Activated T-cell treated with anti-CD3 and anti-CD28 coated beads, Interleukin-2, amount 50 U/mL, for 1 hour (primary cell): Measurements from ENCODE around the gene SGCA.

Source experiments
- DNase-seq: peaks from one replicate; pipeline ENCODE4 v3.0.0-alpha.2; 2020

SGCA gene

DNA sequence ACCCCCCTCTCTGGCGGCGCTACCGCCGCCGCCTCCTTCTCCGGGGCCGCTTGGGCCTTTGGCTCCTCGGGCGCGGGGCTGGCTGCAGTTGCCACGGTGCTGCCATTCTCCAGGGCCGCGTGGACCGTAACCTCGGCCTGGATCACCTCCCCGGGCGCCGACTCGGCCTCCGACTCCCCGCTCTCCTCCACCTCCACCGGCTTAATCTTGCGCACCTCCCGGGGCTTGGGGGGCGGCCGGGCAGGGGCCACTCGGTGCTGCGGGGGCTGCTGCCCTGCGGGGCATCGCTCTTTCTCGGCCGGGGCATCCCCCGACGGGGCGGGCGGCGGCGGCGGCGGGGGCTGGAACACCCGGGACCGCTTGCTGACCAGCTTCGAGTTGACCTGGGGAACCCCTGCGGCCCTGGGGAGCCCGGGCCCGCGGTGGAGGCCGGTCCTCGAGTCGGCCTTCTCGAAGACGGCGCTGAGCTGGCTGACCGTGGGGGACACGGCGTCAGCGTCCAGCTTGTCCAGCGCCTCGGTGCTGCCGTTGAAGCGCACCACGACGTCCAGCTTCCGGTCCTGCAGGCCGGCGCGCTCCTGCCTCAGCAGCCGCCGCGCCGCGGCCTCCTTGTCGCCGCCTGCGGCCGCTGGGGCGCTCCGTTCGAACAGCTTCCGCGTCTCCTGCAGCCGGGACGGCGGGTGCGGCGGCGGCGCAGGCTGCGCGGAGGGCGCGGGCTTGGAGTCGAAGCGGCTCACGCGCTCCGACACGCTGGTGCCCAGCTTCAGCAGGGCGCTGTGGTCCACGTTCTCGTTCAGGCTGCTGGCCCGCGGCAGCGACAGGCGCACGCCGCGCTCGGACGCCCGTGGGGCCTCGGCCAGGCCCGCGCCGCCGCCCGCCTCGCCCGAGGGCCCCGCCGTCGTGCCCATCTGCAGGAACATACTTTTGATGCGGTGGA is 16.1 kb upstream of the SGCA start:
- DNase-seq = peak; percentile 74

DNA sequence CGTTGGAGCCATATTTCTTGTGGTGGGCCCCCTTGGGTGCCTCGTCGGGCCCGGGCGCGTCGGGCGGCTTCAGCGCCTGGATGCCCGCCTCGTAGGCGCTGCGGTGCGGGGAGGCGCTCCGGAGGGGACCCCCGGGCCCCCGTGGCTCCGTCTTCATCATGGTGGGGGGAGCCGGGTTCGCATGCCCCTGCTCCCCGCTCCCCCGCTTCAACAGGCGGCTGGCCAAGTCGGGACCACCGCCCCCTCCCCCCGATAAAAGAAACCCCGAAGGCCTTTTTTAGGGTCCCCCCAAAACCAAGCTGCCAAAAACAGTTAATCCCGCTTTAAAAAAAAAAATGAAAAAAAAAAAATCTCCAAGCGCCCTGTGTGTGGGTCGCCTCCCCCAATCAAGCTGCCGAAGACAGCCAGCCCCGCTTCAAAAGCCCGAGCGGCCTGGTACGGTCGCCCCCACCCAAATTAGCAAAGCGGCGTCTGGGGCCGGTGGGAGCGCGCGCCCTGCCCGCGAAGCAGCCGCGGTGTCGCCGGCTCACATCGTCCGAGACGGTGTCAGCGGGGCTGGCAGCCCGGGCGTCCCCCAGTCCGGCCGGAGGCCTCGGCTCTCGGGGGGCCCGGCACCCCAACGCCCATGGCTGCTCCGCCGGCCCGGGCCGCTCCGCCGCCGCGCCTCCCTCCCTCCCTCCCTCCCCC is 15.3 kb upstream of the SGCA start, which contains the start of gene PPP1R9B:
Gene PPP1R9B (minus strand): TSS at position 324 of the 687 bp plus-strand sequence. CDS start 164 bp downstream, at position 160.
- no peak for DNase-seq

DNA sequence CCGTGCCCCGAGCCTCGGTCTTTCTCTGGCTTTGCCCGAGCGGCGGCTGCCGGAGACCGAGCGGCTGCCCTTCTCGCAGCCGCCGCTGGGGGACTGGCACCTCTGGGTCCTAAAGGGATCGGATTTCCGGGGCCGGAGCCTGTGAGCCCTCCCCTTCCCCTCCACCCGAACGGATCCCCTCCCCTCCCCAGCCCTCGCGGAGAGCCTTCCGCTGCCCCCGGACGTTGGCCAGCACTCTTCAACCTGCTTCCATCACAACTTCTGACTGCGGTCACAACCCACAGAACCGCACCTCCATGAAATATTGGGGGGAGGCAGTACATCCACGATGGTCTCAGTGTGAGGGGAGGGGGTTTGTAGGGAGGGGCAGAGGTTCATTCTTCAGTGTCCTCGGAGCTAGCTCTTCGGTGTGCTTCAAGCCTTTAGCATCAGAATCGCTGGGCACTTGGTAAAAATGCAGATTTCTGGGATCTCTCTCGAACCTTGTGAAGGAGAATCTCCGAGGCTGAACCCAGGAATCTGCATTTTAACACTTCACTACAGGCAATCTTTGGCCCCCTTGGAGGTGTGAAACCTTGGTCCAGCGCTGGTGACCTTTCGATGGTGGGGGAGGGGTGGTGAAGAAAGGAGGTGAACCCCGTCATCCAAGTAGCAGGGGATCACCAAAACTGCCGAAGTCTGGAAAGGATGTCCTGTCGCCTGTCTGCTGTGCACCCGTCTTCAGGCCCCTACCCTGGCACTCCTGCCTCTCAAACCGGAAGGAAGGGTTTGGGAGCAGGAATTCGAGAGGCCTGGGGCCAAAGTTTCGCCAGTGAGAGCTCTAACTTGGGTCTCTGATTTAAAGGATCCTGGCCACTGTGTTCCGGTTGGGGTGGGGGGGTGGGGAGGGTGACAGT is 14.5 kb upstream of the SGCA start:
- DNase-seq = peak; percentile 84

DNA sequence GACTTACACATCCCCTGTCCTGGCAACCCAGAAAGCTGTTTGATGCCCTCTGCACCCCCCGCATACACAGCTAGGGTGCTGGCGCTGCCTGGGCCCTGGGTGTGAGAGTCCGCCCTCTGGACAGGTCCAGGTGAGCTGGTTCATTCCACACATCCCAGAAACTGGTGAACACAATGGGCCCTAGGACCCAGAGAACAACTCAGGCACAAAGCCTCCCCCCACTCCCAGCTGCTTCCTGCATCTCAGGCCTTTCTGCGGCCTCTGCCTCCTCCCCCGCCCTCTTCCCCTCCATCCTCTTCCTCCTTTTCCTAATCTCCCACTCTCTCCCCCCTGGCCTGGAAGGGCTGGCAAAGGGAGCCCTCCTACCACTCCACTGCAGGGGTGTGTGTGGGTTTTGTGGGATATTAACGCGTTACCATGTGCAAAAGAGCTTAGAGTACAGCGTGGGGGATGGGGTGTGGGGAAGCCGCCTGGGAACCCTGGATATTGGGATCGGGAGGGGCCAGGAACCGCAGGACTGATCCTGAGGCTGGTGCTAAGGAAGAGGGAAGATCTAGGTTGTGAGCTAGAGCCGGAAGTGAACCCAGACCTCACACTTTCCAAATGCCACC is 13.8 kb upstream of the SGCA start:
- peak; percentile 60 for DNase-seq

DNA sequence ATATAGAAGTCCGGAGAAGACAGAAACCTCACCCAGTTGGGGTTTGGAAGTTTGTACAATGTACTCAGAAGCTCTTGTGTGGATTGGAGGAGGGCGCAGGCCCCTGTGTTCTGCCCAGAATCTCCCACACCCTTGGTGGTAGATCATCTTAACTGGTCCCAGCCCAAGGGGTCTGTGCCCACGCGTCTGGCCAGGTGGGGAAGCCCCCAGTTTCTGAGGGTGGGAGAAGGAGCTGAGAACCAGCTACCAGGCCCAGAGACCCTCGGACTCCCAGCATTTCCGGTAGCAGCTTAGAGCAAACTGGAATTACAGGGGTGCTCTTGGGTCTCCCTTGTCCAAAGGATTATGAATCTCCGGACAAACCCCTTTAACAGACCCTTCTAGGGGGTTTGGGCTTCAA is 13.1 kb upstream of the SGCA start:
- no peak for DNase-seq

DNA sequence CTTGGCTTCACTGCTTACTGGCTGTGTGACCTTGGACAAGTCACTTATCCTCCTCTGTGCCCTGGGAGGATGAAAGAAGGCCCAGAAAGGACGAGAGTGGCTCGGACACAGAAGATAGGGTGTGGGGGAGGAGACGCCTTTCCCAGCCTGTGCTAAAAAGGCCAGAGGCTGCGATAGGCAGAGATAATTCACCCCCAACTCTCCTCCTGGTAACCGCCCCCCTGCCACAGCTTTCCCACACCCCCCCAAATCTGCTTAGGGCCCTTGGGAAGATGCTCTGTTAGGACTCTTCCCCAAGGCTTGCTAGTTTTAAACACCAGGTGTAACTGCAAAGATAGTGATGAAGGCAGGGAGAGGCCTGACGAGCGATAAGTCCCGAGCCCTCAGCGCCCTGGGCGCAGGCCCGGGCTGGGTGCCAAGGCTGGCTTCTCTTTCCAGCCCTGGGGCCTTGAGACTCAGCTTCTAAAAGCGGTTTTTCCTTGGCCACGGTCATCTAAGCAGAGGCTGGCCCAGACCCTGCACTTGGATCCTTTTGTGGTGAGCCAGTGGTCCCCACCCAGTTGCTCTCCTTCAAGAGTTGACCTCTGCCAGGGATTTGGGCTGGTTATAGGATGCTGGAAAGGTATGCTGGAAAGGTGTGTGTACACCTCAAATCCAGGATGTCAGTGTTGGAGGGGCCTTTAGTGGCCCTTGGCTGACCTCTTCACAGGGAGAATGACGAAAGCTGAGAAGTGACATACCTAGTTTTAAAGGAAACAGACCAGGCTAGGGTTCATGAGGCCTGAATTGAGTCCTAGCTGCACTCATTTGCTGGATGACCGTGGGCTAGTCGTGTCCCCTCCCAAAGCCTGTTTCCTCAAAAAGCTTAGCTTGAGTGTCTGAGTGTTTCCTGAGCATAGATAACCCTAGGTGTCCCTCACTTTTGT is 11.9 kb upstream of the SGCA start:
- no peak for DNase-seq

DNA sequence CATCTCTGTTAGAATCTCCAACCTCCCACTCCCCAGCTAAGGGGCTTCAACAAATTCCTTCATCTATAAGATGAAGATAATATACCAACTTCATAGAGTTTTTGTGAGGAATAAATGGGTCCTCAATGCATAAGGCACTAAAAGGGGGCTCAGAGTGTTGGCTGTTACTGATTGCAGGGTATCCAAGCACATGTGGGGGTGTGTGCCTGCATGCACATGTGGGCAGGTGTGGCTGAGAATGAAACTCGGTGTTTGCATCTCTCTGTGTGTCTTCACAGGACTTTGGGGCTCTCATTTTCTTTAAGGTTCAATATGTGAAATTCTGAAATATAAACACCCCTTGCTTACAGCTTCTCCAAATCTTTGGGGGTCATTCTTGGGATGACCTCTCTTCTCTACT is 11.2 kb upstream of the SGCA start:
- no peak for DNase-seq

DNA sequence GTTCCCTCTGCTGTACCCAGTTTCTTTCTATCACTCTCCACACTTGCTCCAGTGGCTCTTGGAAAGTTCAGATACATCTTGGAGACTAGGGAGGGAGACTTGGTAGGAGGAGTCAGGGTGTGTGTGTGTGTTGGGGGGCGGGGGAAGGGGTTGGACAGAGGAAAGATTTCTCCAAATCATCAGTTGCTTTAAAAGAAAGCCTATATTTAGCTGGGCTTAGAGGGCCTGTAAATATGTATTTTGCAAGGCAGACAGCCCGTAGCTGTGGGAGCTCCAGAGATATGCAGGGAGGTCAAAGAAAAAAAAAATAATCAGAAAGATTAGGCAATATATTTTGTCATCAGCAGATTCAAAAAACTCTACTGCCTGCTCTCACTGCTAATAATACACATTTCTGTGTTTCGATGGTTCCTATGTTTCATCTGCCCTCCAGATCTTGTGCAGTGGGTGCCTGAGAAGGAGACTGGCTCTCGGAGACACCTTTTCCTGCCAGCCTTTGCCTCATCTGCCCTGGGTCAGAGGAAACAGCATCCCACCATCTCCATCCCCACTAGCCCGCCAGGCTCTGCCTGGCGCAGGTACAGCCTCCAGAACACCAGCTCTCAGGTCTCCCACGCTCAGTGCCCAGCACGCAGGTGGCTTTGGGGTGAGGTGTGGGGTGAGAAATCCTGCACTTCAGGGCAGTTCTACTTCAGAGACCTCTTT is 10.5 kb upstream of the SGCA start:
- no peak for DNase-seq

DNA sequence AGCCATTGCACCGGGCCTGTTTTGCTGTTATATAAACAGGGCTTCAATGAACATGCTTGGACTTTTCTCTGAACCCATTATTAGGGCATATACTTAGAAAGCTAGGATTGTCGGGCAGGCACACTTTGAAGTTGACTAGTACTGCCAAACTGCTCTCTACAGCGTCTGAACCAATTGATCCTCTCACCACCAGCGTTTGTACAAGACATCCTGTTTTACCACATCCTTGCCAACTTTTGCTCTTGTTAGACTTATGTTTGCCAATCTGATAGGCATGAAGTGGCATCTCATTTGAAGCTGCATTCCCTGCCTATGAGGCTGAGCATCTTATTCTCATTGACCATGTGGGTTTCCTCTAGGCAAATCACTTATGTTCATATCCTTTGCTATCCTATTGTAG is 7.9 kb upstream of the SGCA start:
- no peak for DNase-seq

DNA sequence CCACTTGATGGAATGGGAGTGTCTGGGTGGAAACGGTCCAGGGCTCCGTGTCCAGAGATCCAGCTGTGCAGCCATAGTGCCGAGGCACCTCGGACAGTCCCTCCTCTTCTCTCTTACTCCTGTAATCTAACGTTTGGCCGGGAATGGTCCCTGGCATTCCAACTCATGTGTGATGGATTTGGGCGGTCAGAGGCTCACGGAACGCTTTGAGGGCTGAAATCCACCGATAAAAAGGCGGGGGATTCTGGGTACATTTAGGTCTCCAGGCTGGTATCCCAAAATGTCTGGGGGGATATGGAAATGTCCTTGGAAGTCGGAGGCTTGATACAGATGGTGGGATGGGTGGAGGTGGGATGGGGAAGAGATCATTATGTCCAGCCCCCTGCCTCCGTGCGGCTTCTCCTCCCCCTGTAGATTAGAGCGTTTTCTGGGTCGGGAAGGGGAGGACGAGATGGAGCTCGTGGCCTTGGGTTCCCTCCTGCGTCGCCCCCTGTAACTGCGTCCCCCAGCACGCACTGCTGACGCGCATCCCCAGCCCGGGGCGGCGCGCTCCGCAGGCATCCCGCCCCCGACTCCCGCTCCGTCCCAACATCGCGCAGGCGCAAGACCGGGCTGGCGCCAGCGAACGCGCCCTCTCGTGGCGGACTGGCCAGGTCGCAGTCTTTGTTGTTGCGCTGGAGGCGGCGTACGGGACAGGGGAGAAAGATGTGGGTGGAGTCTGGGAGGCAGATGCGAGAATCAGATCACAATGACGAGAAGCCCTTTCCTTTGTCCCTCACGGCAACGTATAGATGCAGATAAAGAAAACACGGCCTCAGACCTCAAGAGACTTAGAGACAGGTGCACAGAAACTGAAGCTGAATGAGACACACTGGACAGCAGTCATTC is 4.5 kb upstream of the SGCA start:
- DNase-seq = peak; percentile 97

DNA sequence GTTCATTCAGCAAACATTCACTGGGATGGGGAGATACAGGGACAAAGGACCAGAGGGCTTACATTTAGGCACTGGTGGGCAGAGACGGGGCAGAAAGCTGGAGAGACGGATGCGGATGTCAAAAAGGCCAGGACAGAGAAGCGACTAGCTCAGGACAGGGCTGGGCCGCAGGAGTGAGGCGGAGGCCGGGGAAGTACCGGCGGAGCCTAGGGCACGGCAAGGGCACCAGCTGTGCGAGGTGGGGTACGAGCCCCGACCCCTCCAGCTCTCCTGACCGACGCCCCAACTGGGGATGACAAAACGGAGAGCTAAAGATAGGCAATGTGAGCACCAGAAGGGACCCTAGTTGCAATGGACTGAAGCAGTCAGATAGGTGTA is 3.9 kb upstream of the SGCA start:
- no peak for DNase-seq

DNA sequence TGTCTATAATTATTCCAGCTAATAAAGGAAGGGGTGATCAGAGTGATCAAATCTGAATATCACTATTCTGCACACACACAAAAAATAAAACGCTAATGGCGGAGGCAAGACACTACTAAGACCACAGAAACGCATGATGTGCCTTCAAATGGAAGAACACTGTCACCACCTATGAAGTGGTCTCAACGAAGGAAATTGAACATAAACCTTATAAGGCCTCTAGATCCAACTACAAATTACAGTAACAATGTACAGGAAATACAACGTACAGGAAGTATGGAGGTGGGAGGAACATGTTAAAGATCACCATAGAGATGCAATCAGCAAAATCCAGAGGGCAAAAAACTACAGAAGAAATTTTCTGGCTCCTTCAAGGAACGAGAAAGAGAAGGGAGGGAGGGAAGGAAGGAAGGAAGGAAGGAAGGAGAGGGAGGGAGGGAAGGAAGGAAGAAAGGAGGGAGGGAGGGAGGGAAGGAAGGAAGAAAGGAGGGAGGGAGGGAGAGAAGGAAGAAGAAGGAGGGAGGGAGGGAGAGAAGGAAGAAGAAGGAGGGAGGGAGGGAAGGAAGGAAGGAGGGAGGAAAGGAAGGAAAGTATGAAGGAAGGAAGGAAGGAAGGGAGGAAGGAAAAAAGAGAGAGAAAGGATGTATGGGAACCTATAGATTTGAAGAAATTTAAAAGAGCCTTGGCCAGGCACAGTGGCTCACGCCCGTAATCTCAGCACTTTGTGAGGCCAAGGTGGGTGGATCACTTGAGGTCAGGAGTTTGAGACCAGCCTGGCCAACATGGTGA is 3.1 kb upstream of the SGCA start:
- no peak for DNase-seq

DNA sequence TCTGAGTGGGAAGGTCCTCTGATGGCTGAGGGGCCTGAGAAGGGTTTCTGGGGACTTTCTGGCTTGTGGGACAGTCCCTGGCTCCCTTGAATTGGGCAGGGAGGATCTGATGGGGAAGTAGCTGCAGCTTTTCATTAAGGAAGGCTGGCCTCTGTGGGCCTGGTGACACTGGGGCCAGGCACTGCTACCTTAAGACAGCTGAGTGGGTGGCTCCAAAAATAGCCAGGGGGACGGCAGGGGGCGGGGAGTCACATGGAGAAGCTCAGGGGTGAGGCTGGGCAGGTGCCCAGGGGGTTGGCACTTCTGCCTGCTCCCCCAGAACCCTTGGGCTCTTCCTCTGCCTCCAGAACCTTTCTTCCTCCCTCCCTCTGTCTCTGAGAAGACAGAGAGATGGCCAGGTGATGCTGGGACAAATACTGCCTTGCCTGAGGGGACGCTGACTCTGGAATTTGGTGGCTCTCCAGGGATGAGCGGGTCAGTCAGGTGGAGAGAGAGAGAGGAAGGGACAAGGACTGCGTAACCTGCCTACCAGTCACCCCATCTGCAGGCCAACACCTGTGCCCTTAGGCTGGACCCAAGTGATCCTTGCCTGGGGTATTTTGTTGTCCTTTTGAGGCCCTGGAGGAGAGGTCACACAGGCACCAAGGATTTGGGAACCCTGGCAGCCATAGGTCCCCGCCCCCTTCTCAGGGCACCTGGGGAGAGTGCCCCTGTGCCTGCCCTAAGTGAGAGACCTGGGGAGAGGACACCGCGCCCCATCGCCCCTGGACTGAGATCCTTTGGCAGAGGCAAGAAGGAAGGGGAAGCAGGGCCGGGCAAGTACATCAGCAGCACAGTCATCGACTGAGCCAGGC is 1.7 kb upstream of the SGCA start:
- DNase-seq = no peak

DNA sequence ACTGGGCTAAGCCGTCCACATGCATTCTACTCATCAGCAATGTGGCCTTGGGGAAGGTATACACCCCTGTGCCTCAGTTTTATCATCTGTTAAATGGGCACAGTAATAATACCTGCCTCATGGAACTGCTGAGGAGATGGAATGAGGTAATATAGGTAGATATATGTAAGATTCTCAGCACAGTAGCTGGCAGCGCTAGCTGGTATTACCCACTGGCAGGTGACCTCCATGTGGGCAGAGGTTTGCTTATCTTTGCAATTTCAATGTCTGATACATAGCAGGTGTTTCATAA is 1.2 kb upstream of the SGCA start:
- DNase-seq = no peak

DNA sequence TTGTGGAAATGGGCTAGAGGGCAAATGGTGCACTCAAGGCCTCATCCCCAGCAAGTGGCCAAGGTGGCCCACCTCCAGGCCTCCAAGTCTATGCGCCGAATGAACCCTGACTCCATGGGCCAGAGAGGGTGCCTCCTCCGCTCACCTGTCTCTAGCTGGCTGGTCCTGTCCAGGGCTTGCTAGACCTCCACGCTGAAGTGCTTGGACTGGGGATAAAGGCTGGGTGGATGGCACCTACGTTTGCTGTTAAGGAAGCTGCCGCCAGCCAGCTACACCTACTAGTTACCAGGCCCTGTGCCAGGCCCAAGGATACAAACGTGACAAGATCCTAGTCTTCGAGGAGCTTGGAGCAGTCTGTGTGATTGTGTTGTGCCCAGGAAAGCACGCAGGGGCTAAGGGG is 739 bp upstream of the SGCA start:
- DNase-seq = no peak

DNA sequence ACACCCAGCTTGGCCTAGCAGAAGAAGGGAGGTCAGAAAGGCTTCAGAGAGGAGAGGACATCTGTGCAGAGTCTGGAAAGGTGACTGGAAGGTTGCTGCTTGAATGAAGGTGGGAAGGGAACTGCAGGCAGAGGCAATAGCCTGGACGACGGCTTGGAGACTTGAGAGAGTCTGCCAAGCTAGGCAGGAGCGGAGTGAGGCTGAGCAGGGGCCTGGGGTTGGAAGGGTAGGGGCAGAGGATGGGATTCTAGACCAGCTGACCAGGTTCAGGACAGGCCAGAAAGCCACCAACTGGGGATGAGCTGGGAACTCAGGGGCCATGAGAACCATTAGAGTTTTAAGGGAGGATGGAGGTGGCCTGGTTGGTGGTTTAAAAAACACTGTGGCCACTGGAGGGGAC is 339 bp upstream of the SGCA start:
- no peak for DNase-seq

DNA sequence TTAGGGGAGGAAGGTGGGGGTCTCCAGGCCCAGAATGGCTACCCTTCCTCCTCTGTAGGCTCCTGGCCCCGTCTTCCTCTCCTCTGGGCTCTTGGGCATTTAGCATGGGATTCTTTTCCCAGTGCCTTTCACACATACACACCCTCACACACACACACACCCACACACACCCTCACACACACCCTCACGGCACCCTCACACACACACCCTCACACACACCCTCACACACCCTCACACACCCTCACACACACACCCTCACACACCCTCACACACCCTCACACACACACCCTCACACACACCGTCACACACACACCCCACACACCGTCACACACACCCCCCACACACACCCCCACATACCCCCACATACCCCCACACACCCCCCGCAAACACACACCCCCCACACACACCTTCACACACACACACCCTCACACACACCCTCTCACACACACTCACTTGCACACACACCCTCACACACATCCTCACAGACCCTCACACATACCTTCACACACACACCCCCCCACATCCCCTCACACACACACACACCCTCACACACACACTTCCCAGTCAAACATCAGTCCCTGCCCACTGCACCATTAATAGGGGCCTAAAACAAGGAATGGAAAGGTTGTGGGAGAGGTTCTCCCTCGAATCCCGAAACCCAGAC is 845 bp downstream of the SGCA start:
- no peak for DNase-seq

DNA sequence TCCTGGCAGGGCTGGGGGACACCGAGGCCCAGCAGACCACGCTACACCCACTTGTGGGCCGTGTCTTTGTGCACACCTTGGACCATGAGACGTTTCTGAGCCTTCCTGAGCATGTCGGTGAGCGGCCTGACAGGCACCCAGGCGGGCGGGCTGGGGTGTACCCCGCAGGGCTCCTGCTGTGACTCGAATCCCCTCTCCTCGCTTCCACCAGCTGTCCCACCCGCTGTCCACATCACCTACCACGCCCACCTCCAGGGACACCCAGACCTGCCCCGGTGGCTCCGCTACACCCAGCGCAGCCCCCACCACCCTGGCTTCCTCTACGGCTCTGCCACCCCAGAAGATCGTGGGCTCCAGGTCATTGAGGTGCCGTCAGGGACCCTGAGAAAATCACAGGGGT is 1.6 kb downstream of the SGCA start:
- no peak for DNase-seq
